GM12872 (cell line): ENCODE measurements around the gene CCDC167.

Experiments
- TF ChIP-seq, protein P1 (sequence below): IDR thresholded peaks from 3 replicates; pipeline ENCODE4 v1.5.1; 2011; ENCODE audit warnings: low read depth, mild to moderate bottlenecking, low read length, moderate library complexity; ENCODE audit not compliant: insufficient read depth

The CCDC167 gene

DNA sequence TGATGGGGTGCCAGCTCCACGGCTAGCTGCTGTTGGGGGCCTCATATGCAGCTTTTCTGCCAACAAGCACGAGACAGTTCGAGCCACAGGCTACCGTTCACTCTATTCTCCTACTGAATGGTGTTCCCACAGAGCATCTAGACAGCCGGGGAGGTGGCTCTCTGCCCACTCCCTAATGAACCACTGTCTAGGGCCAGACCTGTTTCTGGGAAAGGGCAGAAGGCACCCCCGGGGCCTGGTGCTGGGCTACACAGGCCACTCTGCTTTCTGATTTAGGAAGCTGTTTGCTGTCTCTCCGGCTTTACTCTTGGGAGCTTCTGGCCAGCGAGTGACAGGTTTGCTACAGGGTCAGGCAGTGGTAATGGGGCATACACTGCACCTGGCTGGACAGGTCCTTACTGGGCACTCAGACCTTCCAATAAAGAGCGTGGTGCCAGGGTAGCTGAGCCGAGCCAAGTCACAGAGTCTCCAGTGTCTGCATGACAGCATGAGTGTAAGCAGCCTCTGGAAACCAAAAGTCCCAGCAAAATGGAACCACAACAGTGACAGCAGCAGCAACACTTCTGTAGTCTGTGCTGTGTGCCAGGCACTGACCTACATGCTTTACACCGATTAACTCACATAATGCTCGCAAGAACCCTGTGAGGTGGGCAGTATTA is 8.4 kb downstream of the CCDC167 start:
- TF ChIP-seq, protein P1, sequence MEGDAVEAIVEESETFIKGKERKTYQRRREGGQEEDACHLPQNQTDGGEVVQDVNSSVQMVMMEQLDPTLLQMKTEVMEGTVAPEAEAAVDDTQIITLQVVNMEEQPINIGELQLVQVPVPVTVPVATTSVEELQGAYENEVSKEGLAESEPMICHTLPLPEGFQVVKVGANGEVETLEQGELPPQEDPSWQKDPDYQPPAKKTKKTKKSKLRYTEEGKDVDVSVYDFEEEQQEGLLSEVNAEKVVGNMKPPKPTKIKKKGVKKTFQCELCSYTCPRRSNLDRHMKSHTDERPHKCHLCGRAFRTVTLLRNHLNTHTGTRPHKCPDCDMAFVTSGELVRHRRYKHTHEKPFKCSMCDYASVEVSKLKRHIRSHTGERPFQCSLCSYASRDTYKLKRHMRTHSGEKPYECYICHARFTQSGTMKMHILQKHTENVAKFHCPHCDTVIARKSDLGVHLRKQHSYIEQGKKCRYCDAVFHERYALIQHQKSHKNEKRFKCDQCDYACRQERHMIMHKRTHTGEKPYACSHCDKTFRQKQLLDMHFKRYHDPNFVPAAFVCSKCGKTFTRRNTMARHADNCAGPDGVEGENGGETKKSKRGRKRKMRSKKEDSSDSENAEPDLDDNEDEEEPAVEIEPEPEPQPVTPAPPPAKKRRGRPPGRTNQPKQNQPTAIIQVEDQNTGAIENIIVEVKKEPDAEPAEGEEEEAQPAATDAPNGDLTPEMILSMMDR: no peak

DNA sequence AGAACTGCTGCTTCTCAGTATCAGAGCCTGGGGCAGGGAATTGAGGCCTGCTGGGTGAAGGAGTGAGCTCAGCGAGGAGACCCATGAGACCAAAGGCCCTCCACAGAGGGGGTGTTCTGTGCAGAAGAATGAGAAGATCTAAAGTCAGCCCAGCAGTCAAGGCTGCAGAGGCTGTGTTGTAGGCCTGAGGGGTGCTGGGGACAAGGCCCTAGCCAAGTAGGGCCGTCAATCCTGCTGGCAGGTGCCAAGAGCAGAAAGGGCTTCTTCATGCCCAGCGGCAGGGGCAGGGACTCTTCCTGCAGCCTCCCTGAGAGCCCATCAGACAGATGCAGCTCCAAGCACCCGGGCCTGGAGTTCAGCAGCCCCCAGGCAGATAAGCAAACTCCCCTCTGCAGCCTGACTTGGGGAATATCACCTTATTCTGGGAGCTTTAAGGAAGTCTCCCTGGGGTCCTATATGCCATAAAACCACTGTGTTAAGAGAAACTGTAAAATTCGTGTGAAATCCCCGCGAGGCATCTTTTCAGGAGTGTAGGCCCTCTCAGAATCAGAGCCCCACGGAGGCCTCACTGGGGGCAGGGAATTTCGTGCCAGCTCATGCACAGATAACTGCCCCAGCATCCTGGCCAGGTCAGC is 9.0 kb downstream of the CCDC167 start:
- TF ChIP-seq, protein P1: no peak

DNA sequence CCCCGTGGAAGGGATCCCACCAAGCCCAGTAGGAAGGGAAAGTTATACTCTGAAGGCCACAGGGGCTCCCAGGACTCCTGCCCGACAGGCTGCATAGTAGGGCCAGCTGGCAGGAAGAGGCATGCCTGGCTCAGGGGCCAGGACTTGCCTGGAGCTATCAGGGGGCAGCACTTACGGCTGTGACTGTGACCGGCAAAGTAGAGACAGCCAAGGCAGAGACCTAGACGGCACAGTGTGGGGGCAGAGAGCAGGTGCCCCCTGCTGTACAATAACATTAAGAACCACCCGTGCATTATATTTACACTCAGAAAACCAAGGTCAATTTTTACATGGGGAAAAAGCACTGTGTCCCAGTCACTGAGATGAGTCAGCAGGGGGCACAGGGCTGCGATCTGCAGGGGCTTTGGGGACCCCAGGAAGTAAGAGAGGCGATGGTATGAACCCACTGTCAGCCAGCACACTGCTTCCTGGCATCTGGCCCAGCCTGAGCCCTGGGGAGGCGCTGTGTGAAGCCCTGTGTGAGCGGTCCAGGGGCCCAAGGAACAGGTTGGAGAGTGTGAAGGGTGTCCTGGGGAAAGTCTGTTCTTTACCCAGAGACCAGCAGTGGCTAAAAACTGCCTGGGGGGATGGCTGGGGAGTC is 9.9 kb downstream of the CCDC167 start:
- TF ChIP-seq, protein P1: no peak

DNA sequence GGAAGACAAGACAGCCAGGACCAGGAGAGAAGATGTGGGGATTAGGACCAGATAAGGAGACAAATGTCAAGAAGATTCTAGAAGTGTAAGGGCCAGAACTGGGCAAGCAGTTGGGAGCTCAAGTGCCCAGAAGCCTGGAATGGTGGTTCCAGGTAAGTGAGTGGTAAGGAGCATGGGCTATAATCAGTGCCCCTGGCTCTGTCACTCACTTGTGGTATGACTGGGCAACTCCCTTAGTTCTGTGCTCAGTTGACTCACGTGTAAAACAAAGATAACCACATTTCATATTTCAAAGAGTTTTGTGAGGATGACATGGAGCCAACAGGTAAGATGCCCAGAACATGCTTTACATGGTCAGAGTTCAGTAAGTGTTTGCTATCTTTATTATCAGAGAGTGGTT is 11.2 kb downstream of the CCDC167 start:
- TF ChIP-seq, protein P1: no peak

DNA sequence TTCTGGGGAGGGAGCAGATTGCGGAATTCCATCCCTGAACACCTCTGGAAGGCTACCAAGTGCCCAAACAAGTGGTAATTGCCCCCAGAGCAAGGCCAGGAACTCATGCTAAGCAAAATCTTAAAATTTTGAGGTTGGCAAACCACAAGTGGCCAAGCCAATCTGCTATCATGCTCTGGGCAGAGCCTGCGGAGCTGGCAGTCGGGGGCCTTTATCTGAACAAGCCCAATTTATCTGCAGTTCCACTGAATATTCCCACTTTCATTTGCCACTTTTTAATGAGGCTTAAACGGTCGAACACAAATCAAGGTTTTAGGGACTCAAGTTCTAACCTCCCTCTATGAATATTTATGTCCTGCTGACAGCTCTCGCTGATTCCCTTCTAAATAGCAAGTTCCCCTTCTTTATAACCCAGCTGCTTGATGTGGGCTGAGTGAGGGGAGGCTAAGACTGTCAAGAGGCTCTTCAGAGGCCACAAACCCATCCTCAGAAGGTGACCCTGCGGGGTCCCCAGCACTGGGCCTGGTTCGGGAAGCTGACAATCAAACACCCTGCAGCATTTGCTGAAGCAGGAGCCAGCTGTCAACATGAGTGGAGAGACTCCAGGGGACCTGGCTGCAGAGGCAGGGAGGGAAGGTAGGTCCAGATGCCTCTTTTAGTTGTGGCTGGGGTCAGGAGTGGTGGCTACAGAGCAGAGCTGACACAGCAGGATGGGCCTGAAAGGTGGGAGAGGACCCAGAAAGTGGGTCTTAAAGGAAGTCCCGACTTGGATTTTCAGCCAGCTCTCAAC is 11.9 kb downstream of the CCDC167 start:
- TF ChIP-seq, protein P1: no peak

DNA sequence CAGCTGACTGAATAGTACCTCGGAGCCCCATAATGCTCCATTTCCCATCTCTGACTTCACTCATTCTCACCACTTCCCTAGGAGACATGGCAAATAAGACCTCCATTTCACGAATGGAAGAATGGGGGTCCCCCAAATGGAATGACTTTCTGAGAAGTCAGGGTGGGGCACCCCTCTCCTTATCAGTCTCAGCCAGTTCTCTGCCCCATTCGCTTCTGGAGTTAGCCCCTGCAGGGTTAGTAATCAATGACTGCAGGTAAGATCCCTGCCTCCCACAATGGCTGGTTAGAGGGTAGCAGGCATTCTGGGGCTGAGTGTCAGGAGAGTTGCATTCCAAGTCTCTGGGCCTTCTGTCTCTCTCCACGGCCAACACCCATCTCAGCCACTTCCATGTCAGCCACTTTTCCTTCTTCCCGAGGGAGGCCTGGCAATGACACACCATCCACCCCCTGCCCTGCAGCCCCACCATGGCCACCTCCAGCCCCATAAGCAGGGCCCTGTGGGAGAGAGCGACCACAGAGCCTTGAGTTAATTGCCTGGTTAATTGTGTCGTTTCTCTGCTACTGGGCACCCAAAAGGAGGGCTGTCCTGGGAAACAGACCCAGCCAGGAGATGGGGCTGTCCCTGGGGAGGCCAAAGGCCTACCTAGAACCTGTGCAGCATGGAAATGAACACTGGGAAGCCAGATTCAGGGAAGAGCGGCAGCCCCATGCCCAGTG is 13.4 kb downstream of the CCDC167 start:
- TF ChIP-seq, protein P1: no peak
